HT1080 (cell line): ENCODE measurements around the gene OR1F1. TPM values are rescaled to one million over a fixed set of nuclear protein-coding genes. Genes with fewer than 3 reads are reported as not detected.
"Not testable (repeated sequence)": the region's sequence is repeated elsewhere in the genome, so short reads cannot be mapped to it uniquely, and the experiment has no call there.

Experiments
- DNase-seq: peaks from one replicate; pipeline ENCODE4 v3.0.0-alpha.2; 2015; ENCODE audit warnings: low read depth
- total RNA-seq: library from RNA; depleted of rRNA; stranded (reverse); fragments of >200 nt; shearing (Covaris generic); gene quantifications from 2 replicates; pipeline ENCODE4 v1.2.3, GENCODE V29; 2014

OR1F1 gene
- total RNA-seq, 1 experiment from 2014 or later, result not detected

- not testable (repeated sequence) for DNase-seq
These were observed 9.8 kb downstream of the OR1F1 start for GRCh38 chr16:3197694-3198333.

DNA sequence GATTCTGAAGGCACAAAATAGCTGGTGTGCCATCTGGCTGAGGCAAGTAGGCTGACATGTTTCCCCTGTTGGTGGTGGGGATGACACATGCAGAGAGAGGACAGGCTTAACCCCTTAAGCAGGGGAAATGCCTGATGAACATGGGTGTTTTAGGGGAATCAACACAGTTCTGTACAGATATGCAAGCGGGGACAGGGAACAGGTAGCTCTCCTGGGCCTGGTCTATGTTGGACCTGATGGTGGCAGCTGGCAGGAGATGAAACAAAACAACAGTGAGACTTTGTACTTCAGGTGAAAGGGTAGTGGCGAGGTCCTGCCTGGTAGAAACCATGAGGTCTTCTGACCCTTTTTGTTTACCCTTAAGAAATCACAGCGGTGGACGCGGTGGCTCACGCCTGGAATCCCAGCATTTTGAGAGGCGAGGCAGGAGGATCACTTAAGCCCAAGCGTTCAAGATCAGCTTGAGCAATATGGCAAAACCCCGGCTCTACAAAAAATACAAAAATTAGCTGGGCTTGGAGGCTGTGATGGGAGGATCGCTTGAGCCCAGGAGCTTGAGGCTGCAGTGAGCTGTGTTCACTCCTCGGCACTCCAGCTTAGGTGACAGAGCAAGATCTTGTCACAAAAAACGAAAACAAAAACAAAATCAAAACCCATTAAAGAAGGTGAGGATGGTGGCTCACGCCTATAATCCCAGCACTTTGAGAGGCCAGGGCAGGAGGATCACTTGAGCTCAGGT, 10.5 kb downstream of the OR1F1 start:
- no peak for DNase-seq

- DNase-seq, result no peak
These were observed 15.0 kb downstream of the OR1F1 start for GRCh38 chr16:3202903-3203539.

GRCh38 chr16:3205939-3206338, 17.9 kb downstream of the OR1F1 start:
- DNase-seq, result not testable (repeated sequence)

GRCh38 chr16:3207086-3207953, 19.3 kb downstream of the OR1F1 start:
- no peak for DNase-seq

- DNase-seq, result no peak
These were observed 24.0 kb downstream of the OR1F1 start for GRCh38 chr16:3212006-3212405.

GRCh38 chr16:3212567-3212966, 24.6 kb downstream of the OR1F1 start:
- DNase-seq, result no peak

- DNase-seq, result no peak
These were observed 27.0 kb downstream of the OR1F1 start for GRCh38 chr16:3214904-3215600.

- DNase-seq, result no peak
These were observed 27.7 kb downstream of the OR1F1 start for GRCh38 chr16:3215601-3216262.

- no peak for DNase-seq
These were observed 28.2 kb downstream of the OR1F1 start for GRCh38 chr16:3216263-3216640.

GRCh38 chr16:3220839-3221238, 32.8 kb downstream of the OR1F1 start:
- DNase-seq, result no peak

DNA sequence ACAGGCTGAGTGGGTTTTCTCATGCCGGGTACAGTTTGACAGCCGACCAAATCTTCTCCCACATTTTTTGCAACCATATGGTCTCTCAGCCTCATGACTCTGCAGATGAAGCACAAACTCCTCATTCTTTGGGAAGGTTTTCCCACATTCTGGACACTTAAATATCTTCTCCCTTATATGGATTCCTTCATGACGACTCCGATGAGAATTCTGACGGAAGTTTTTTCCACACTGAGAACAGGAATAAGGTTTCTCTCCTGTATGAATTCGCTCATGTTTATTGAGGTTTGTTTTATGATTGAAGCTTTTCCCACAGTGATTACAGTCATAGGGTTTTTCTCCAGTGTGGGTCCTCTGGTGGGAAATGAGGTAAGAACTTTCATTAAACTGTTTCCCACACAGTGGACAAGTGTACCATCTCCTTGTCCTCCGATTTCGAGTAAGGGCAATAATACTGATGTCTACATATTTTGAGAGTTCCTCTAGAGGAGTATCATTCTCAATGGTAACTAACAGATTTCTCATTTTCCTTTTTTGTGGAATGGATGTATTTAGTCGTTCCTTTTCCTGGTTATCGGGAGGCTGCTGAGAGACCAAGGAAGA, 36.0 kb downstream of the OR1F1 start:
- no peak for DNase-seq

- DNase-seq, result no peak
These were observed 46.5 kb downstream of the OR1F1 start for GRCh38 chr16:3234543-3234856.

DNA sequence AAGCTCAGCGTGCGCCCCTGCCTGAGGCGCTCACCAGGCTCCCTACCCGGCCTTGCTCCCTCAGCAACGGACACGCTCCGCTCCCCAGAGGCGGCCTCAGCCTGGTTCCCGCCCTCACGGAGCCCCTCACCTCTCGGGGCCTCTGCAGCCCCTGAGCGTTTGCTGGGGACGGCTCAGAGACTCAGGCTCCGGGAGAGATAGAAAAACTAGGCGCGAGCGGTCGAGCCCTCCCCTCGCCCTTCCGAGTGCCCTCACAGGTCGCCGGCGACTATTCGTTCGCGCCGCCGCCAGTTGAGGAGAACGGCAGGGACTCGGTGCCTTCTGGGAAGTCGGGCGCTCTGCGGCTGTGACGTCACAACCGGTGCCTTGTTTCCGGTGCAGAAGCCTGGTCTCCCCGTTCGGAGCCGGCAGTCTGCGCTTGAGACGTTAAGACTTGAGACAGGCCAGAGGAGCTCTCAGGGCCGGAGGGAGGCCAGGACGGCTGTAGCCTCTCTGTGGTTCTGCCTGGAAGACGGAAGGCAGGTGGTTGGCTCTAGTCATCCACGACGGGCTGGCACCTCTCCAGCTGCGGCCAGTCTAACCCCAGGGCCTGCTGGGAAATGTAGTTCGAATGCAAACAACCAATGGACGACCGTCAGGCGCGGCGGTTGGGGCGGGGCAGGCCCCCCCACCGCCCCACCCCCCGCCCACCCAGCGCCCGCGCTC, 47.0 kb downstream of the OR1F1 start, which contains the start of gene ZNF200:
Gene ZNF200, minus strand, starts transcription at position 302 of the 705 bp plus-strand sequence. CDS start 1,403 bp downstream, outside the sequence.
- DNase-seq, result peak; percentile 91

GRCh38 chr16:3235856-3236669, 48.1 kb downstream of the OR1F1 start:
- DNase-seq, result no peak

DNA sequence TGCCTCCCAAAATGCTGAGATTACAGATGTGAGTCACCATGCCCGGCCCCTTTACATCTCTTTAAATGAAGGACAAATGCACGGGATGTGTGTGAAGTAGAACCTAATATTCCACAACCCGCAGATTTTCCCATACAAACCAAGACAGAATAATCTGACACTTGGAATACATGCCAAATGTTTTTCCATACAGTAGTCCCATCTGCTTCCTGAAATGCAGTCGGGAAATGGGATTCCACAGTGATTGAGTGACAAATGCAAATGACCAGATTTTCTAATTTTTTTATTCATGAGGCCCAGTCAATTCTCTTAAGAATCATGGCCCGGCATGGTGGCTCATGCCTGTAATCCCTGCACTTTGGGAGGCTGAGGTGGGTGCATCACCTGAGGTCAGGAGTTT, 53.8 kb downstream of the OR1F1 start:
- DNase-seq, result no peak

DNA sequence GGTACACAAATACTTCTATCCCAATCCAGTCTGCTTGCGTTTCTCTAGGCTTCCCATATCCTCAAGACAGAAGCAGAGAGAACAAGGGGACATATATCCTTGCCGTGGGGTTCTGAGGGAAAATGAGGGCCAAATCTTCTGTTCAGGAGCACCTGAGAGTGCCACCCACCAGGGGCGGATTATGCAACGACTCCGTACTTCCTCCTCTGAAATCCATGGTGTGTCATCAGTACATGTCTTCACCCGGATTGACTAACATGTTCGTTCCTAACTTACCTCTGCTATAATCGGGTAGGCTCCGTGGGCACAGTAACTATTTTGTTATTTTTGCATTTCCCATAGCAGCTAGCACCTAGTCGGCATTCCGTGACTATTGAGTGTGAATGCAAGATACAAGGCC, 54.7 kb downstream of the OR1F1 start:
- no peak for DNase-seq

DNA sequence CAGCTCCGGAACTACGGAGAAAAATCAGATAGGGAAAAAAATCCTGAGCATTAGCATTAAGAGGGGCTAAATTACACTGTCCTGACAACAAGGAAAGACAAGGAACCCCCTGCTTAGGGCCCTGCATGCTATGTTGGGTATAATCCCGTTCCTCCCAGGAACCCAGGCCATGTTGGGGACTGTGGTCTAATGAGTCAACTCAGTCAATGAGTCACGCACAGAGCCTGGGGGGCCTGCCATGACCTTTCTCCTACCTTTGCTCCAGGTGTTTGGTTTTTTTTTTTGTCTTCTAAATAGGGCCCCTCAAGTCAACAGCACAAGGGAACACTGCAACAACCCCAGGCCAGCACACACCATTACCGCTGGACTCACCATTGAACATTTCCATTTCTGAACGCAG, 55.9 kb downstream of the OR1F1 start:
- DNase-seq, result peak; percentile 19

GRCh38 chr16:3246002-3246401, 58.0 kb downstream of the OR1F1 start:
- DNase-seq, result no peak
